GM12878 (cell line): ENCODE results near the gene SRC.

ENCODE experiments used
- ATF2 ChIP-seq: IDR thresholded peaks from 2 replicates; pipeline ENCODE4 v1.6.1; 2012; ENCODE audit warnings: low read length, inconsistent platforms
- ATF7 ChIP-seq: fragments of 450-650 bp; IDR thresholded peaks from 2 replicates; pipeline ENCODE4 v1.6.1; 2016; ENCODE audit warnings: low read depth, mild to moderate bottlenecking
- CTCF ChIP-seq, 3 experiments: IDR thresholded peaks in 2 of 3; conservative IDR thresholded peaks in 1 of 3; 2 replicates each; pipeline ENCODE4 v1.5.1; 2011; ENCODE audit warnings: low read depth in 3 of 3, low read length in 3 of 3, mild to moderate bottlenecking in 3 of 3, control low read depth in 2 of 3, moderate library complexity in 2 of 3, inconsistent platforms in 1 of 3, mixed read lengths in 1 of 3; ENCODE audit not compliant: control insufficient read depth in 2 of 3, insufficient read depth in 1 of 3; ENCODE audit errors: extremely low read depth in 1 of 3
- MEF2A ChIP-seq: IDR thresholded peaks from 2 replicates; pipeline ENCODE4 v1.6.1; 2011; ENCODE audit warnings: low read depth, mild to moderate bottlenecking, low read length, moderate library complexity; ENCODE audit not compliant: insufficient read depth
- POLR2AphosphoS5 ChIP-seq: IDR thresholded peaks from 2 replicates; pipeline ENCODE4 v1.6.1; 2011; ENCODE audit warnings: mild to moderate bottlenecking, low read length, inconsistent platforms
- RAD51 ChIP-seq: fragments of 450-650 bp; IDR thresholded peaks from 2 replicates; pipeline ENCODE4 v1.6.1; 2016; ENCODE audit warnings: moderate library complexity, mild to moderate bottlenecking, inconsistent platforms
- RELA ChIP-seq: fragments of 450-650 bp; IDR thresholded peaks from 2 replicates; pipeline ENCODE4 v1.8.0; 2014; ENCODE audit warnings: borderline replicate concordance; ENCODE audit not compliant: partially characterized antibody
- RFX5 ChIP-seq: IDR thresholded peaks from 2 replicates; pipeline ENCODE4 v1.6.1; 2011; ENCODE audit warnings: low read depth, low read length, improper control_type of control experiment

GRCh38 chr20:37454636-37455385 lies 108.9 kb downstream of the SRC start:
- no peak for TF ChIP-seq ATF7
- no peak for TF ChIP-seq POLR2AphosphoS5
- TF ChIP-seq RFX5: no peak
- no peak for TF ChIP-seq RAD51
- no peak for TF ChIP-seq RELA
- no peak for TF ChIP-seq CTCF (IDR thresholded peaks at IDR 0.05 in 2 of 3, conservative IDR thresholded peaks at IDR 0.05 in 1 of 3; ENCODE audit: control insufficient read depth in 2 of 3, extremely low read depth in 1 of 3, insufficient read depth in 1 of 3, low read depth in 3 of 3, low read length in 3 of 3)
- no peak for TF ChIP-seq MEF2A
- no peak for TF ChIP-seq ATF2
